Esophagus squamous epithelium (tissue), 4 donors: ENCODE measurements around the gene ACTL6A.

Source experiments
- POLR2A ChIP-seq, 4 donors: fragments of 450-650 bp; IDR thresholded peaks; one replicate each; pipeline ENCODE4 v1.6.1; 2017; ENCODE audit warnings: antibody characterized with exemption in 4 of 4, mild to moderate bottlenecking in 4 of 4, moderate library complexity in 3 of 4
- TF ChIP-seq, protein P1 (sequence below), 6 experiments: fragments of 450-650 bp in 4 of 6; fragments of 200-600 bp in 2 of 6; sonication (generic) in 2 of 6; IDR thresholded peaks; one replicate each; pipeline ENCODE4 v1.5.1; 2016 to 2019; ENCODE audit warnings: antibody characterized with exemption in 6 of 6, mild to moderate bottlenecking in 4 of 6, moderate library complexity in 4 of 6

DNA sequence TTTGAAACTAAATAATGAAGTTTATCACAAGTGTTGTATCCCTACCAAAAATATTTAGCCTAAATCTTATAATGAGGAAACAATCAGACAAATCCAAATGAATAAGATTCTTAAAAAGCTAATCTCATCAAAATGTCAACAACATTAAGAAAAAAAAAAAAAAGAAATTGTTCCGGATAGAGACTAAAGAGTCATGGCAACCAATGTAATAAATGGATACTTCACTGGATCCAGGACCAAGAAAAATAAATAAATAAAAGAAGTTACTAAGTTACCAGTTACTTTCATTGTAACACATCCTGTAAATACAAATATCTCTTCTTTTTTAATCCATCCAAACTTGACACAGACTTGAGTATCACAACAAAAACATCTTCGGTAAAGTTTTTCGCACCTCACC lies 41.1 kb downstream of the ACTL6A start:
- TF ChIP-seq, protein P1, sequence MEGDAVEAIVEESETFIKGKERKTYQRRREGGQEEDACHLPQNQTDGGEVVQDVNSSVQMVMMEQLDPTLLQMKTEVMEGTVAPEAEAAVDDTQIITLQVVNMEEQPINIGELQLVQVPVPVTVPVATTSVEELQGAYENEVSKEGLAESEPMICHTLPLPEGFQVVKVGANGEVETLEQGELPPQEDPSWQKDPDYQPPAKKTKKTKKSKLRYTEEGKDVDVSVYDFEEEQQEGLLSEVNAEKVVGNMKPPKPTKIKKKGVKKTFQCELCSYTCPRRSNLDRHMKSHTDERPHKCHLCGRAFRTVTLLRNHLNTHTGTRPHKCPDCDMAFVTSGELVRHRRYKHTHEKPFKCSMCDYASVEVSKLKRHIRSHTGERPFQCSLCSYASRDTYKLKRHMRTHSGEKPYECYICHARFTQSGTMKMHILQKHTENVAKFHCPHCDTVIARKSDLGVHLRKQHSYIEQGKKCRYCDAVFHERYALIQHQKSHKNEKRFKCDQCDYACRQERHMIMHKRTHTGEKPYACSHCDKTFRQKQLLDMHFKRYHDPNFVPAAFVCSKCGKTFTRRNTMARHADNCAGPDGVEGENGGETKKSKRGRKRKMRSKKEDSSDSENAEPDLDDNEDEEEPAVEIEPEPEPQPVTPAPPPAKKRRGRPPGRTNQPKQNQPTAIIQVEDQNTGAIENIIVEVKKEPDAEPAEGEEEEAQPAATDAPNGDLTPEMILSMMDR (IDR thresholded peaks at IDR 0.05), result no peak
- no peak for TF ChIP-seq POLR2A (IDR thresholded peaks at IDR 0.05)
